Measurements from ENCODE around the gene FBLIM1.

GRCh38 chr1:15820478-15820877, 61.9 kb downstream of the FBLIM1 start:
- TF ChIP-seq POLR2AphosphoS5 (IDR thresholded peaks at IDR 0.05) (no peak), POLR2A (IDR thresholded peaks at IDR 0.05) (no peak), CTCF (IDR thresholded peaks at IDR 0.05) (no peak), EP300 (IDR thresholded peaks at IDR 0.05; ENCODE audit: low read depth) (no peak)
